Keratinocyte (primary cell): Measurements from ENCODE around the gene TRIM10. TPM values are rescaled to one million over a fixed set of nuclear protein-coding genes. Genes with fewer than 3 reads are reported as not detected.

ENCODE experiments used
- DNase-seq: peaks from one replicate; pipeline ENCODE4 v3.0.0-alpha.2; 2011; ENCODE audit warnings: low read depth, missing footprints, low spot score
- FAIRE-seq: peaks from 2 replicates; lab custom pipeline; 2011; peaks lifted over from hg19 to GRCh38; lab: Jason Lieb, UNC
- H2AFZ ChIP-seq: 2 replicates; pipeline ENCODE4 v1.6.0; 2012; ENCODE audit warnings: low read length, control low read depth, inconsistent platforms; ENCODE audit not compliant: control insufficient read depth
- H3K27ac ChIP-seq: 2 replicates; pipeline ENCODE4 v1.5.1; 2011; ENCODE audit warnings: low read length; ENCODE audit not compliant: control insufficient read depth, insufficient read depth
- H3K27me3 ChIP-seq: 3 replicates; pipeline ENCODE4 v1.6.0; 2011; ENCODE audit warnings: low read length; ENCODE audit not compliant: control insufficient read depth, insufficient read depth; ENCODE audit errors: extremely low read depth
- H3K36me3 ChIP-seq, 2 experiments: 2 replicates in 1 of 2; 3 replicates in 1 of 2; pipeline ENCODE4 v1.5.1; 2011; ENCODE audit warnings: low read length in 2 of 2, mild to moderate bottlenecking in 1 of 2; ENCODE audit not compliant: control insufficient read depth in 2 of 2, insufficient read depth in 2 of 2; ENCODE audit errors: extremely low read depth in 1 of 2
- H3K4me1 ChIP-seq: 3 replicates; pipeline ENCODE4 v1.5.1; 2011; ENCODE audit warnings: low read length; ENCODE audit not compliant: control insufficient read depth, insufficient read depth; ENCODE audit errors: extremely low read depth
- H3K4me2 ChIP-seq: 3 replicates; pipeline ENCODE4 v1.6.0; 2011; ENCODE audit warnings: low read depth, low read length; ENCODE audit not compliant: control insufficient read depth, insufficient read depth; ENCODE audit errors: extremely low read depth
- H3K4me3 ChIP-seq, 3 experiments: fragments of 200-600 bp in 1 of 3; sonication (generic) in 1 of 3; 2 replicates in 2 of 3; 3 replicates in 1 of 3; pipeline ENCODE4 v1.5.1; 2011 to 2016; ENCODE audit warnings: low read length in 3 of 3, mild to moderate bottlenecking in 3 of 3, control low read depth in 2 of 3, inconsistent platforms in 1 of 3, low read depth in 1 of 3, mixed read lengths in 1 of 3, mixed run types in 1 of 3, moderate library complexity in 1 of 3; ENCODE audit not compliant: control insufficient read depth in 2 of 3, insufficient read depth in 2 of 3; ENCODE audit errors: extremely low read depth in 1 of 3
- H3K79me2 ChIP-seq: 2 replicates; pipeline ENCODE4 v1.6.0; 2012; ENCODE audit warnings: low read length; ENCODE audit not compliant: control insufficient read depth, insufficient read depth
- H3K9ac ChIP-seq: 3 replicates; pipeline ENCODE4 v1.6.0; 2011; ENCODE audit warnings: low read length; ENCODE audit not compliant: control insufficient read depth, insufficient read depth; ENCODE audit errors: extremely low read depth
- H3K9me1 ChIP-seq: 3 replicates; pipeline ENCODE4 v1.6.0; 2011; ENCODE audit warnings: low read length; ENCODE audit not compliant: control insufficient read depth, insufficient read depth; ENCODE audit errors: extremely low read depth
- H3K9me3 ChIP-seq: 2 replicates; pipeline ENCODE4 v1.5.1; 2012; ENCODE audit warnings: low read depth, low read length; ENCODE audit not compliant: control insufficient read depth
- H4K20me1 ChIP-seq: 3 replicates; pipeline ENCODE4 v1.6.0; 2011; ENCODE audit warnings: low read length; ENCODE audit not compliant: control insufficient read depth, insufficient read depth; ENCODE audit errors: extremely low read depth
- EZH2 ChIP-seq: IDR thresholded peaks from one replicate; pipeline ENCODE4 v1.6.1; 2012; ENCODE audit warnings: inconsistent platforms, mild to moderate bottlenecking, low read length, moderate library complexity
- dilution Hi-C: fragments of 300-500 bp; cut with MboI; formaldehyde crosslinking; loops from one replicate; pipeline ENCODE4 v1.7.0; 2020; ENCODE audit warnings: low sequenced_read_pairs; ENCODE audit not compliant: extremely low pct_ligation_motif_present
- polyA plus RNA-seq, 5 experiments: library from polyadenylated mRNA; depleted of rRNA in 3 of 5; stranded (reverse) in 3 of 5; stranded (forward) in 1 of 5; unstranded in 1 of 5; fragments of >200 nt; gene quantifications; 1 replicate in 1 of 5; 2 replicates in 3 of 5; 3 replicates in 1 of 5; pipeline versions ENCODE4 v1.2.1 to v1.2.3, GENCODE V29; 2011 to 2012; ENCODE audit warnings: missing spikeins in 2 of 5, low read depth in 1 of 5, low replicate concordance in 1 of 5
- TF ChIP-seq, protein P1 (sequence below), 3 experiments: IDR thresholded peaks in 1 of 3; conservative IDR thresholded peaks in 1 of 3; optimal IDR thresholded peaks in 1 of 3; 2 replicates in 2 of 3; 3 replicates in 1 of 3; pipeline versions ENCODE3 to v1.5.1; 2011; ENCODE audit warnings: low read length in 3 of 3, mild to moderate bottlenecking in 3 of 3, moderate library complexity in 2 of 3, control low read depth in 1 of 3, inconsistent platforms in 1 of 3; ENCODE audit not compliant: insufficient read depth in 2 of 3; ENCODE audit errors: extremely low read depth in 1 of 3

TRIM10 gene
- polyA plus RNA-seq, 1 donor (not counting 4 experiments of a cell fraction or from before 2014, with no cell fraction given) = not detected

DNA sequence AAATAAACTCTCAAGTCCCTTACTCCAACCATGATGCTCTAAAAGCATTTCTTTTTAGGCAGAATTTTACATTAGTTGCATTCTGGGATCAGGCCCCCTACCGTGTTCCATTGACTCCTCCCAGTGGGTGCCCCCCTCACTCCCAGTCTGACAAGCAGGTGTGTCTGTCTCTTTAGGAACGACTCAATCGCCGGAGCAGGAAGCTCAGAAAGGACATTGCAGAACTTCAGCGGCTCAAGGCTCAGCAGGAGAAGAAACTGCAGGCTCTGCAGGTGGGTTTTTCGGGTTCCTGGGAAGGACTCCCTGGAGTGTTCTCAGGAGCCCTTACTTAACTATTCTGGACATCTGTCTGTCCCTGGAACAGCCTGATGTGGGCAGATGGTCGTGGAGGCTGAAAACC lies 15.2 kb downstream of the TRIM10 start:
- H3K9ac ChIP-seq = no peak overlapping the region
- peaks cover 22% of the 10 kb centered on the region for H3K27me3 ChIP-seq
- H3K27ac ChIP-seq = no peak overlapping the region
- H3K4me1 ChIP-seq = no peaks in the 10 kb centered on the region
- H4K20me1 ChIP-seq = no peaks in the 10 kb centered on the region
- no peak overlapping the region for H3K4me3 ChIP-seq
- TF ChIP-seq EZH2 = no peak
- TF ChIP-seq, protein P1, sequence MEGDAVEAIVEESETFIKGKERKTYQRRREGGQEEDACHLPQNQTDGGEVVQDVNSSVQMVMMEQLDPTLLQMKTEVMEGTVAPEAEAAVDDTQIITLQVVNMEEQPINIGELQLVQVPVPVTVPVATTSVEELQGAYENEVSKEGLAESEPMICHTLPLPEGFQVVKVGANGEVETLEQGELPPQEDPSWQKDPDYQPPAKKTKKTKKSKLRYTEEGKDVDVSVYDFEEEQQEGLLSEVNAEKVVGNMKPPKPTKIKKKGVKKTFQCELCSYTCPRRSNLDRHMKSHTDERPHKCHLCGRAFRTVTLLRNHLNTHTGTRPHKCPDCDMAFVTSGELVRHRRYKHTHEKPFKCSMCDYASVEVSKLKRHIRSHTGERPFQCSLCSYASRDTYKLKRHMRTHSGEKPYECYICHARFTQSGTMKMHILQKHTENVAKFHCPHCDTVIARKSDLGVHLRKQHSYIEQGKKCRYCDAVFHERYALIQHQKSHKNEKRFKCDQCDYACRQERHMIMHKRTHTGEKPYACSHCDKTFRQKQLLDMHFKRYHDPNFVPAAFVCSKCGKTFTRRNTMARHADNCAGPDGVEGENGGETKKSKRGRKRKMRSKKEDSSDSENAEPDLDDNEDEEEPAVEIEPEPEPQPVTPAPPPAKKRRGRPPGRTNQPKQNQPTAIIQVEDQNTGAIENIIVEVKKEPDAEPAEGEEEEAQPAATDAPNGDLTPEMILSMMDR (optimal IDR thresholded peaks at IDR 0.05 in 1 of 3, IDR thresholded peaks at IDR 0.05 in 1 of 3, conservative IDR thresholded peaks at IDR 0.05 in 1 of 3; ENCODE audit: extremely low read depth in 1 of 3, insufficient read depth in 2 of 3, low read length in 3 of 3) = no peak
- dilution Hi-C loops = no loop called here
- H3K79me2 ChIP-seq = no peaks in the 10 kb centered on the region
- H3K4me2 ChIP-seq = no peak overlapping the region
- no peaks in the 10 kb centered on the region for H3K36me3 ChIP-seq
- no peaks in the 10 kb centered on the region for H3K9me1 ChIP-seq
- no peaks in the 10 kb centered on the region for H3K9me3 ChIP-seq
- DNase-seq = no peak
- no peak overlapping the region for H2AFZ ChIP-seq
- no peak for FAIRE-seq

DNA sequence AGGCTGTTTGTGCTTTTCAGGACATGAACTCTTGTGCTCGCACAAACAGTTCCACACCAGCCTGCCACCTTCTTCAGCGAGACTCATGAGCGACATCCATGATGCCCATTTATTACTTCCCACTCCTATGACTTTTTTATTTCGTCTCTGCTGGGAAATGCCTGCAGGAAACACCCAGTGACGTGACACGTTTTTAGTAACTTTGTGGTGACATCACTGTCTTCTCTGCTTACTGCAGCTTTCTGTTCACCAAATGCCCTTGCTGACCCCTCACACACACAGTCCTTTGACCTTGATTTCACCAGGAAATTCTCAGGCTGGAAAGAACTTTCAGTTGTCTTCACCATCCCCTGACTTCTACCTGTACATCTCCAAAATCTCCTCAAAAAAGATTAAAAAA lies 16.2 kb downstream of the TRIM10 start:
- H2AFZ ChIP-seq = no peak overlapping the region
- H3K9me1 ChIP-seq = no peaks in the 10 kb centered on the region
- H3K4me2 ChIP-seq = no peak overlapping the region
- peaks cover 22% of the 10 kb centered on the region for H3K27me3 ChIP-seq
- no peak overlapping the region for H3K4me3 ChIP-seq
- H3K9me3 ChIP-seq = no peaks in the 10 kb centered on the region
- no peaks in the 10 kb centered on the region for H4K20me1 ChIP-seq
- FAIRE-seq = no peak
- no peaks in the 10 kb centered on the region for H3K4me1 ChIP-seq
- no peaks in the 10 kb centered on the region for H3K36me3 ChIP-seq
- no peak for DNase-seq
- no peak overlapping the region for H3K9ac ChIP-seq
- dilution Hi-C loops = no loop called here
- no peaks in the 10 kb centered on the region for H3K79me2 ChIP-seq
- H3K27ac ChIP-seq = no peak overlapping the region
- TF ChIP-seq EZH2 = no peak
- TF ChIP-seq, protein P1 (optimal IDR thresholded peaks at IDR 0.05 in 1 of 3, IDR thresholded peaks at IDR 0.05 in 1 of 3, conservative IDR thresholded peaks at IDR 0.05 in 1 of 3; ENCODE audit: extremely low read depth in 1 of 3, insufficient read depth in 2 of 3, low read length in 3 of 3) = no peak
